Pons (tissue), 1 donor: Measurements from ENCODE around the gene MYO1E.

Source experiments
- DNase-seq: peaks from one replicate; pipeline ENCODE4 v3.0.0-alpha.2; 2016; ENCODE audit warnings: low spot score

Gene MYO1E

DNA sequence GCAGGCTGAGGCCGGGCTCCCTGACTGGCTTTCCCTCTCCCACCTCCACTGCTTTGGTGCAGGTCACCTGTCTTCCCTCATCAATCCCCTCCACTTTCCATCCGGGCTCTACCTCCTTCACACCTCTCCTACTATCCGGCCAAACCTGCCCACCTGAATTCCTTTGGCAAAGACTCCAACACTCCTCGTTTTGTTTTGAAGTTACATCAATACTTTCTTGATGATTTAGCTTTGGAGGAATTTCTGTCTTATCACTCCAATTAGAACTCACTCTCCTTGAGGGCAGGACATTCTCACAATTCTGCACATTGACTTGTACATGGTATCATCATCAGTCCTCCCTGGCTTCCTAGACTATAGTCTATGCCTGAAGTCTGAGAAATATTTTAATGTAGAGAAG is 145.7 kb downstream of the MYO1E start:
- no peak for DNase-seq

DNA sequence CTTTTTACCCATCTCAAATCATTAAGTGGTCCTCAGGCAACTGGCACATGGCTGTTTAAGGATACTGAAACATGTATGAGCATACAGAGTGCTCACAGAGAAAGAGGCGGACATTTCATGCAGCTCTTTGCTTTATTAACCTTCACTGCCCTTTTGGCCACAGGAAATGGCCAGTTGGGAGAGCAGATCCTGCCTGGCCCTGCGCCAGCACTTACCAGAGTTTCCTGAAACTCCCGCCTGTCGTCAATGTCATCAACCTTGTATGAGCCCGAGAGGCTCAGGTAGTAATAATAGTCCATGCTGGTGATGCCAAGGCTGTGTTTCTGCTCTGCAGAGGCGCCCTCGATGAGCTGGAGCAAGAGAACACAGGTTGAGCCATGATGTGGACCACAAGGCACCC is 148.2 kb downstream of the MYO1E start:
- DNase-seq = no peak

DNA sequence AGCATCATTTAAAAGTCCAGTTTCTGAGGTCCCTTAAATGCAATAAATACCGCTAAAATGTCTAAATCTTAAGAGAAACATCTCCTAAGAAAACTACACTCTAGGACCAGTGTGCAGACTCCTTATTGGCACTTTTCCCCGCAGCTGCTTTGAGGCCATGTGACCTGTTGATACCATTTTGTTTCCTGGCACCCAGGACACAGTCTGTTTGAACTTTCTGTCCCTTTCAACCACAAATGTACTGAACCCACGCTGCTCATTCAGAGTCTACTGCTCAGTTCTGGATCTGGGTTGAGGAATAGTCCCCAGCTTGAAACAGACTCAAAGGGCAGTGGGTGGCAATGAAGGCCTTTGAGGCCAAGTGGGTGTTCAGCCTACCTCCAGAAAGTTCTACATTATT is 148.9 kb downstream of the MYO1E start:
- DNase-seq = no peak

DNA sequence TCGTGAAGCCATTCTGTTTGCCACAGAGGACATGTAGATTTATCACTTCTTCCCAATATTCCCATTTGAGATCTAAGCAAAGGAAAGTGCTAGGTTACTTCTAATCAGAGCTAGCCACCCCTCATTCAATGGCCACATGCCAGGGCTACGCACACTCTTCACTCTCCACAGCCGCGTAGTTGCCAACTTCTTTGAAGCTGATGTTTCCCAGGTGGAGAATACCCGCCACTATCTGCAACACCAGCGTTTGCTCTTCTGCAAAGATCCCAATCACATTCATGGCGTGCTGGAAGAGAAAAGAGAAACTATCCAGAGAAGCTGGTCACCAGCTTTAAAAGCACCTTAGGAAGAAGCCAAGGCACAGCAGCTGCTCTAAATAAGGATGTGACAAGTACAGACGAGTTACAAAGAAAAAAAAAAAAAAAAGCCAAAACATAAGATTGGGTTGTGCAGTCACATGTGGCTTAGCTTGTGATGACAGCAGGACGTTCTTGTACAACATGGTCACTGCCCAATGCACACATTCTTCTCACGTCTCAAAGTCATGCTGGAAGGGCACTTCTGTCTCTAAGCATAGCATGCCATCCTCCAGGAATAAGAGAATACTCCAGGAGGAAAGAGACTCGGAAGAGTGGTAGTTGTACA is 149.6 kb downstream of the MYO1E start:
- no peak for DNase-seq

GRCh38 chr15:59221511-59222505 is 150.9 kb downstream of the MYO1E start:
- no peak for DNase-seq

GRCh38 chr15:59218710-59219109 is 154.0 kb downstream of the MYO1E start:
- DNase-seq = no peak

GRCh38 chr15:59217876-59218498 is 154.7 kb downstream of the MYO1E start:
- DNase-seq = no peak

DNA sequence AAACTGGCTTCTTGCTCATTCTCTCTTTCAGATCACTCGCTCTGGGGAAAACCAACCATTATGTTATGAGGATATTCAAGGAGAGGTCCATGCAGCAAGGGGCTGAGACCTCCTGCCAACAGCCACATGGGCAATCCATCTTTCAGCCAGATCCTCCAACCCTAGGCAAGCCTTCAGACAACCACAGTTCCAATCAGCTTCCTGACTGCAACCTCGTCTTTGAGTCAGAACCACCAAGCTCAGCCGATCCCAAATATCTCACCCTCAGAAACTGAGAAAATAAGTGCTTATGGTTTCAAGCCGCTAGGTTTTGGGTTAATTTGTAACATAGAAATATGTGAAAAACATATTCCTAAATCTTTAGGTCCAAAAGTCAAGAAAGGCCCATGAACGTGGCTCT is 155.8 kb downstream of the MYO1E start:
- DNase-seq = no peak

GRCh38 chr15:59210186-59210585 is 162.5 kb downstream of the MYO1E start:
- no peak for DNase-seq

DNA sequence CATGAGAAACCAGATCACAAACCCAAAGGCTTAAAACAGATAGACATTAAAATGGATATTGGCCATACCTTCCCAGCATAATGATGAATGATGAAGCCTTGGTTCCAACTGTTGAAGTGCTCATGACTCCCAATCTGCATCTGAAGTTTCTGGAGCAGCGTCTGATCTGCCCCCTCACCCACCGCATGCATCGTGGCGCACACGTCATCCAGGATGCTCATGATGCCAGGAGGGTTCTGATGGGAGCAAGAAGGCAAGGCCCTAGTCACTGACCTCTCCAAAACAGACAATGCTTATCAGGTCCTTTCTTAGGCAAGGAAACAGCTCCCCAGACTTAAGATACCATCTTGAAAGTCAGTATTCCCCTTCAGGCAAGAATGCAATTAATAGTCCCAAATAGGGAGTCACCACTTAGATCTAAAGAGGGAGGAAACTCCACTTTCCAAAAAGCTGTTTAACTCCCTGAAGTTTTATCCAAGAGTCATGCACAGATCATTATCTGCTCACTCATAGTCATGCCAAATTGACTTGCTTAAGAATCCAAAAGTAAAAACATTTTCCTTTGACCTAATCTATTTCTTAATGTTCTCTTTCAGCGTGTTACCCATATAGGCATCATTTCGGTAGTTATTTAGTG is 163.9 kb downstream of the MYO1E start:
- no peak for DNase-seq

DNA sequence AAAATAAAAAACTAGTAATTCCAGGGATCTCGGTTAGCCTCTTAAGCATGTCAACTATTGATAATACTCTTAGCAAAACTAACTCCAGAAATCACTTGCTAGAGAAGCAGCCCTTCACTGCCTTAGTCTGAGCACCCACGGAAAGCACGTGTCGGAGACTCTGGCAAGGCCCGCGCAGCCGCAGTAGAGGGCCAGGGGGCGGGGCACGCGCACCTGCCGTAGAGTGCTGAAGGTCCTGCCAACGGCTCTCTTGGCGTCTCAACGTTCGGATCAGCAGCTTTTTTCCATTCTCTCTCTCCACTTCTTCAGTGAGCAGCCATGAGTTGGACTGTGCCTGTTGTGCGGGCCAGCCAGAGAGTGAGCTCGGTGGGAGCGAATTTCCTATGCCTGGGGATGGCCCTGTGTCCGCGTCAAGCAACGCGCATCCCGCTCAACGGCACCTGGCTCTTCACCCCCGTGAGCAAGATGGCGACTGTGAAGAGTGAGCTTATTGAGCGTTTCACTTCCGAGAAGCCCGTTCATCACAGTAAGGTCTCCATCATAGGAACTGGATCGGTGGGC is 166.0 kb downstream of the MYO1E start, which contains the start of gene LDHAL6B:
Gene LDHAL6B (plus strand): TSS at position 221 of the 561 bp plus-strand sequence. CDS start 98 bp downstream, at position 319.
- DNase-seq = no peak

DNA sequence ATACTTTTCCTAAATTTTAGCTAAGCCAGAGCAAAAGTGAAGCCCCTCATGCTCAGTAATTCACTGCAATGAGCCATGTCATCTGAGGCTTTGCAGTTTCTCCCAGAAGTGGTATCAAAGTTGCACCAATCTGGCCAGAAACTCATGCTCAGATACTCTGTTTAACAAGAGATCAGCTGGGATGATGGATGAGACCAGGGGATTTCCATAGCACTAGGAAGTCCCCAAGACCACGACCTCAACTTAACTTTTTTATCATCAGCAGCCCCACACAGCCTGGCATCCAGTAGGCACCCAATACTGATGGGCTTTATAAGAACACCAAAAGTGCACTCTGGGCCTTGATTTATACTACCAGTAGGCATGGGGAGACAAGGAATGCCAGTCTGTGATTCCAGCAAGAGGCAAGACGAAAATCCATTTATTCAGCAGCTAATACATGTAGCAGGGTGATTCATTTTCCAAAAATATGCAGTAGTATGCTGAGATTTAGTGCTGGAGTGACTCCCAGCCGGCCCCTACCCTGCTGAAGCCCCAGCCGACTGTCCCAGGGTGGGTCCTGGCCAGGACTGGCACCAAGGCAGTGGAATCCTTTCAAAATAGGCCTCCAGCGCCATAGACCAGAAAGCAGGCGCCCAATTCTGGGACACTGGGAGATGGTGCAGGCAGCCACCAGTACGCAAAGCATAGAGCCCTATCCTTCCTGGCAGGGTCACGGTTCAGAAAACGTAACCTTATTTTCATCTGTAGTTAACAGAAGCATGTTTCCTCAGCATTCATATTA is 166.6 kb downstream of the MYO1E start:
- DNase-seq = no peak

- DNase-seq = peak; percentile 43
These were observed 169.0 kb downstream of the MYO1E start for GRCh38 chr15:59203657-59204056.

DNA sequence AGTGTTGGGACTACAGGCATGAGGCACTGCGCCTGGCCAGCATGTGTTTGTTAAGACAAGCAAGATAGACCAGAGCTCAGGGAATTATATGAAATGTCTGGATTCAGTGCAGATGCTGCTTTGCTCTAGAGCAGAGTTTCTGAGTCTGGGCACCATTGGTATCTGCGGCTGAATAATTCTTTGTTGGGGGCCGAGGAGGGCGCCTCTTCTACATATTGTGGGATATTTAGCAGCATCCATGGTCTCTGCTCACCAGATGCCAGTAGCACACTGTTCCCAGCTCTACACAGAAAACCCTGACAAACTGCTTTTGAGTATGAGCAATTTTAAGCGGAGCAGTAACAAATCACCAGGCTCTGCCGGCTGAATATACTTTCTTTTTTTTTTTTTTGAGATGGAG is 169.7 kb downstream of the MYO1E start:
- DNase-seq = peak; percentile 55

- no peak for DNase-seq
These were observed 172.1 kb downstream of the MYO1E start for GRCh38 chr15:59200560-59200959.

DNA sequence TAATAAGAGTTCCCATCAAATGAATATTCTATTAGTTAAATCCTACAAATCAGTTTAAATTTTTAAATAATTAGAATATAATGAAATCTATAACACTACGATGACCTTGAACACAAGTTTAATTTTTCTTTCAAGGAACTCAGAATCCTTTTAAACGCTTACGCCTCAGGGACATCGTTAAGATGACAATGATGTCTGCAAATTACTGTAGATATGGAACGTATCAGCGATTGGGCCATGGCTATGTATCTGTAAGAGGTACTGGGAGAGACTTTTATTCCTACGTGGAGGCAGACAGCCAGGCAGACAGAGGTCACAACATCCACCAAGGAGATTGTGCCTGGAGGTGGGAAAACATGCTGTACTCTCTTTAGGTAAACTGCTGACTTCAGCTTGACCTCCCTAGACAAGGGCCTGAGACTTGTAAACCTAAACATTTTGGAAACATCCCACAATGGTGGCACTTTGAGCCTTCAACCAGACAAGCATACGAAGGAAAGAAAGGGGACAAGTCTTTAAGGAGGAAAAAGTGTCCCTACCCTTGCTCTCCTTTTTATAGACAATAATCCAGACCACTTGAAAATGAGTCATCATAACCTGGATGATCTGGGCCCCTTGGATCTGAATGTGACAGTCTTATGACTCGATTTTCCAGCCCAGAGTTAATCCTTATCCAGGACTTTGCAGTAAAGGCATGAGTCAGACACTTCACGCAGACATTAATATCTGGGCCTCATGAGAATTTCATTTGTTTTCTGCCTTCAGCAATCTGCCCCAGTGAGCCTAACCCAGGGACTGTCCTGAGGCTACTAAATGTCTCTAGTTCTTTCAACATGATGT is 172.8 kb downstream of the MYO1E start:
- DNase-seq = no peak

GRCh38 chr15:59197454-59197853 is 175.2 kb downstream of the MYO1E start:
- DNase-seq = no peak

GRCh38 chr15:59196416-59196815 is 176.3 kb downstream of the MYO1E start:
- no peak for DNase-seq

DNA sequence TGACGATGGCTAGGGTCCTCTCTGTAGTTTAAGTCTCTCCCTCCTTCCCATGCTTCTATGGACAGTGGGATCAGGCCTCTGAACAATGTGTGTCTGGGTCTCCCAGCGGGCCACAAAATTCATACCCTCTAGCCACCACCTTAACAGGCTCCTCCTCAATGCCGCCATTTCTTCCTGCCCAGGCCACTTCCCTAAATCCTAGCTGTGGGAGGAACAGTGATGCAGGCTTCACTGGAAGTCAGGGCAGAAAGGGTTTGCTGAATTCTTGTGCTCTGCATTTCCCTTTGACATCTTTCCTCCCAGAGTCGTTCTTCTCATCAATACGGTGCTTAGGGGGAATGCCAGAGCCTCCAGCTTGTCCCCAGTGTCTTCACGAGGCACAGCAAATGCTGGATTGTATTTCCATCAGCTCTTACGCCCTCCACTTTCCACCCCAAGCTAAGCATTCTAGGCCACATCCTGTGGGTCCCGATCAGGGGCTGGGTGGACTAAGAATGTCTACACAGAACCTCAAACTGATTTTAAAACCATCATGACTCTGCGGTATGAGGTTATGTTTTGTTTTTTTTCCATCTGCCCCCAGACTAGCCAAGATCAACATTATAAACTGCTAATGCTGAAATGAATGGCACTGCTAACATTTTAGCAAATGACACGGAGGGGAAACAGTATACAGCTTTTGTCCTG is 177.9 kb downstream of the MYO1E start:
- no peak for DNase-seq

GRCh38 chr15:59191855-59192237 is 180.8 kb downstream of the MYO1E start:
- DNase-seq = no peak
